Breast epithelium (tissue), 3 donors: Measurements from ENCODE around the gene ZSWIM3.

Experiments
- POLR2AphosphoS5 ChIP-seq, 3 donors: sonication (generic); formaldehyde crosslinking; IDR thresholded peaks; one replicate each; pipeline ENCODE4 v1.6.1; 2017; ENCODE audit warnings: antibody characterized with exemption in 3 of 3
- TF ChIP-seq, protein P1 (sequence below), 3 donors: fragments of 450-650 bp; IDR thresholded peaks; one replicate each; pipeline ENCODE4 v1.5.1; 2016 to 2017; ENCODE audit warnings: antibody characterized with exemption in 3 of 3, mild to moderate bottlenecking in 3 of 3, moderate library complexity in 3 of 3

DNA sequence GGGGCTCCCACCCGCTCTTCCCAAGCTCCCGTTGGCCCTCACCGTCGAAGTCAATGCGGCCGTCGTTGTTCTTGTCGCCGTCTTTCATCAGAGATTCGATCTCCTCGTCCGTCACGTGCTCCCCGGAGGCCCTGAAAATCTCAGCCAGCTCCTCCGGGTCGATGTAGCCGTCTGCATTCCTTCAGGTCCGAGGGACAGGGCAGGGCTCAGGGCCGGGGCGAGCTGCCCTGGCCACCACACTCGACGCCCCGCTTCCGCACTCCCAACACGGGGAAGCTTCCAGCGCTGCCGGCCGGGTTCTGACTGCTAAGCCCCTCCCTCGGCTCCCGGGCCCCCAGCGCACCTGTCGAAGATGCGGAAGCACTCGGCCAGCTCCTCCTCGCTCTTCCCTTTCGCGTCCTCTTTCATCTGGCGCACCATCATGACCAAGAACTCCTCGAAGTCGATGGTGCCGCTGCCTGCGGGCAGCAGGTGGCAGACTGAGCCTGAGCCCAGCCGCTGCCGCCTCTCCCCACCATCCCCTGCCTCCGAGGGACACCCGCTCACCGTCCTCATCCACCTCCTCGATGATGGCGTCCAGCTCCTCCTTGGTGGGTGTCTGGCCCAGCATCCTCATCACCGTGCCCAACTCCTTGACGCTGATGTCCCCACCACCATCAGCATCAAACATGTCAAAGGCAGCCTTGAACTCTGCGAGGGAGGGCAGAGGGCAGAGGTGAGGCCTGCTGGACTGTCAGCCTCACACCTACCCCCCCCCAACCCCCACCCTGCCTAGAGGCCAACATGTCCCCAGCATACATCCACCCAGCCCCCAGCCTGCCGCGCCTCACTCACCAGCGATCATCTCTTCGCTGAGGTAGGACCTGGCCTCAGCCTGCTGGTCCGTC, 33.2 kb upstream of the ZSWIM3 start:
- no peak for TF ChIP-seq POLR2AphosphoS5 (IDR thresholded peaks at IDR 0.05)
- TF ChIP-seq, protein P1, sequence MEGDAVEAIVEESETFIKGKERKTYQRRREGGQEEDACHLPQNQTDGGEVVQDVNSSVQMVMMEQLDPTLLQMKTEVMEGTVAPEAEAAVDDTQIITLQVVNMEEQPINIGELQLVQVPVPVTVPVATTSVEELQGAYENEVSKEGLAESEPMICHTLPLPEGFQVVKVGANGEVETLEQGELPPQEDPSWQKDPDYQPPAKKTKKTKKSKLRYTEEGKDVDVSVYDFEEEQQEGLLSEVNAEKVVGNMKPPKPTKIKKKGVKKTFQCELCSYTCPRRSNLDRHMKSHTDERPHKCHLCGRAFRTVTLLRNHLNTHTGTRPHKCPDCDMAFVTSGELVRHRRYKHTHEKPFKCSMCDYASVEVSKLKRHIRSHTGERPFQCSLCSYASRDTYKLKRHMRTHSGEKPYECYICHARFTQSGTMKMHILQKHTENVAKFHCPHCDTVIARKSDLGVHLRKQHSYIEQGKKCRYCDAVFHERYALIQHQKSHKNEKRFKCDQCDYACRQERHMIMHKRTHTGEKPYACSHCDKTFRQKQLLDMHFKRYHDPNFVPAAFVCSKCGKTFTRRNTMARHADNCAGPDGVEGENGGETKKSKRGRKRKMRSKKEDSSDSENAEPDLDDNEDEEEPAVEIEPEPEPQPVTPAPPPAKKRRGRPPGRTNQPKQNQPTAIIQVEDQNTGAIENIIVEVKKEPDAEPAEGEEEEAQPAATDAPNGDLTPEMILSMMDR (IDR thresholded peaks at IDR 0.05) = no peak
